Esophagus mucosa (tissue), 1 donor: Measurements from ENCODE around the gene HES6. TPM values are rescaled to one million over a fixed set of nuclear protein-coding genes. Genes with fewer than 3 reads are reported as not detected.

Experiments
- ATAC-seq: fragments of 200-7000 bp; cut with Tn5 transposase; one replicate; pipeline ENCODE4 v1.9.1; 2020
- total RNA-seq: library from RNA; stranded (reverse); gene quantifications from one replicate; pipeline ENCODE4 v1.2.4, GENCODE V29; 2023
- donor health status: DM: yes; HTN: yes; CAD: no.

The HES6 gene
- total RNA-seq, 1 donor from 2014 or later: 2.2 TPM

DNA sequence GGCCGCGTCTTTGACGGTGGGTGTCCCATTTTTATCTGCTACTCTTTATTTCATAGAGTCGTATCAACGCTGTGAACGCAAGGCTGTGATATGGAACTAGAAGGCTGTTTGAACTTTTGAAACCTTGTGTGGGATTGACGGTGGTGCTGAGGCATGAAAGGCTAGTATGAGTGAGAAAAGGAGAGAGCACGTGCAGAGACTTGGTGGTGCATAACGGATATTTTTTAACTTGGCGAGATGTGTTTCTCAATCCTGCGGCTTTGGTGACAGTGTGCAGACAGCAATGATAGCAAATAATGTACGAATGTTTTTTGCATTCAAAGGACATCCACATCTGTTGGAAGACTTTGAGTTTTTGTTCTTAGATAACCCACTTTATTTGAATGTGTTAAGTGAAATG lies 6.2 kb downstream of the HES6 start:
- no peak for ATAC-seq

DNA sequence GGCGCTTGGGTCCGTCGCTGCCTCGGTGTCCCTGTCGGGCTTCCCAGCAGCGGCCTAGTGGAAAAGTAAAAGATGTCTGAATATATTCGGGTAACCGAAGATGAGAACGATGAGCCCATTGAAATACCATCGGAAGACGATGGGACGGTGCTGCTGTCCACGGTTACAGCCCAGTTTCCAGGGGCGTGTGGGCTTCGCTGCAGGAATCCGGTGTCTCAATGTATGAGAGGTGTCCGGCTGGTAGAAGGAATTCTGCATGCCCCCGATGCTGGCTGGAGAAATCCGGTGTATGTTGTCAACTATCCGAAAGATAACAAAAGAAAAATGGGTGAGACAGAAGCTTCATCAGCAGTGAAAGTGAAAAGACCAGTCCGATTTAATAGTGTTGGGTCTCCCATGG lies 8.0 kb downstream of the HES6 start:
- ATAC-seq: no peak

DNA sequence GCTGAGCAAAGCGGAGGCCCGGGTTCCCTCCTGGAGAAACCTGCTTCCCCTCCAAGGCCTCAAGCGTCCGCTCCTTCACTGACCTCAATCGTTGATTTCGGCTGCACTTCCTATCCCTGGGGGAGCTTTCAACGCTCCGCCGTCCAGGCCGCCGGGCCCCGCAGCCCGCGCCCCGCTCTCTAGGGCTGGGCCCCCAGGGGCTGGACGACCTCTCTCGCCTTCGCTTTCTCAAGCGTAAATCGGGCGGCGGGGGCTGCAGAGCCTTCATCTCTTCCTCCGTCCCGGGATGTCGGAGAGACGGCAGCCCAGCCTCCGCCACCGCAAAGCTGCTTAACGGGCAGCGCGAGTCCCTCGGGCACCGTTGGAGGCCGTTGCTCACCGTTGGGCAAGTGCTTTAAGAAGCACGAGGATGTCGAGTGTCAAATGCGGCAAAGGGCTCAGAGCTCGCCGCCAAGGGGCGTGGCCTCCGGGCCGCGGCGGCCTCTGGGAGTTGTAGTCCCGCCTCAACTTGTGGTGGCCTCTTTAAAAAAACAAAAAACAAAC lies 8.5 kb downstream of the HES6 start:
- ATAC-seq: peak; percentile 62

DNA sequence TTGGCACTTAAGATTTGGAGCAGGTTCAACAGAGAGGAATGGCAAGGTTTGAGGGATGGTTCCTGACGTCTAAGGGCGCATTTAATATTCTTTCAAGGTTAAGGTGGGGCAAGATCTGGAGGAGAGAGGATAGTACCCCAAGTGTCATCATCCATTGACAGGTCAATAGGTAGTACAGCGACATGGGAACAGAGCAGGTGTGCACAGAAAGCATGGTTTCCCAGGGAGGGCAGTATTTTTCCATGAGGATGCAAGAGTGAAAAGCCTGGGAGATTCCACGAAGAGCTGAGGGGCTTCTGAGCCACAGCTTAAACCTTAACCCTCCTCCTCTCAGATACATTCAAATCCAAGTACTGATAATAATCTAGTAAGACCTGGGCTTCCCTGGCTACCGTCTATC lies 9.1 kb downstream of the HES6 start:
- ATAC-seq: no peak

DNA sequence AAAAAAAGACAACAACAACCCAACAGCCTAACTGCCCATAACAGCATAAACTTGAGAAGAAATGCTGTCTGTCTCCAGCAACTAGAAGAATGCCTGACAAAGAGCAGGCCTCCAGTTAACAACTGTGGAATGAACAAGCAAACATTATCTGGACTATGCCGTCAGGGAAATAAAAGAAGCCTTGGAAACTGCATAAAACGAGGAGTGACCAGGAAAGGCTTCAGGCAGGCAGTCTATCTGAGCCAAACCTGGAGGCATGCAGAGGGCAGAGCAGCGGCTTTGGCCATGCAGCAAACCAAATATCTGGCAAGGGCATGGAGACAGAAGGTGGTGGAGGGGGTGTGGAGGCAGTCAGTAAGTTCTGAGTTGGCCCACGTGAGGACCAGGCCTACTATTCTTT lies 11.1 kb downstream of the HES6 start:
- no peak for ATAC-seq

GRCh38 chr2:238227587-238228032 lies 12.2 kb downstream of the HES6 start:
- ATAC-seq: no peak

DNA sequence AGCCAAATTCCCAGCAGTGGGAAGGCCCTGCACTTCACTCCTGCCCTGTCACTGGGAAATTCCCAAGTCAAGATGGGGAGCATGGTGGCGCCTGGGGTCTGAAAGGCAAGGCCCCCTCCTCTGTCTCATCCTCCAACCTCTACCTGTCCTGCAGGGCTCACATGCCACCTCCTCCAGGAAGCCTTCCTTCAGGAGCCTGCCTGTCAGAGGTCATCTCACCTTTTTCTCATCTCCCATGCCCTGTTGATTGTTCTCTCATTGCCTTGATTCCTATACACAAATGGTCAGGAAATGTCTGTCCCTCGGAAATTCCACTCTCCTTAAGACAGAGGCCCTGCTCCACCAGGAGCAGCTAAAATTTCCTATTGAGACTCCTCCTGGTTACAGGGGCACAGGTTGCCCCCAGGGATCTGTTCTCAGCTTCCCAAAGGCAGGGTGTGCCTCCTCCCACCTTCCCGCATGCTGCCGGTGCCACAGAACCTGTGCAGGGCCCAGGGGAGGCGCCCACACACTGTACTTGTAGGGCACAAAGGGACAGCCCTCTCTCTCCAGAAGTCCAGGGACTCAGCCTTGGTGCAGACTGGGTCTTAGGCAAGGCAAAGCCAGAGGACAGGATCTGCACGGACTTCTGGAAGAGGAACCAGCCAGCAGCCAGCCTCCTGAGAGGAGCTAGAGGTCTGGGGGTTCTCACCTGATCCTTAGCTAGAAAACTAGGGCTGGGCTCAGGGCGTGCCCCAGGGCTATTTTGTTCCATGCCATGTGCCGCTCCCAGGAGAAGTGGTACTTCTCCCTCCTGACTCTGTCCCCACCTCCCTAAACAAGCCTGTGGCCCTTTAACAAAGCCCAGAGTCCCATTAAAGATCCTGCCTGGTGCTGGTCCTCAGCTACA lies 12.9 kb downstream of the HES6 start:
- ATAC-seq: no peak

GRCh38 chr2:238225911-238226697 lies 13.7 kb downstream of the HES6 start:
- ATAC-seq: no peak

DNA sequence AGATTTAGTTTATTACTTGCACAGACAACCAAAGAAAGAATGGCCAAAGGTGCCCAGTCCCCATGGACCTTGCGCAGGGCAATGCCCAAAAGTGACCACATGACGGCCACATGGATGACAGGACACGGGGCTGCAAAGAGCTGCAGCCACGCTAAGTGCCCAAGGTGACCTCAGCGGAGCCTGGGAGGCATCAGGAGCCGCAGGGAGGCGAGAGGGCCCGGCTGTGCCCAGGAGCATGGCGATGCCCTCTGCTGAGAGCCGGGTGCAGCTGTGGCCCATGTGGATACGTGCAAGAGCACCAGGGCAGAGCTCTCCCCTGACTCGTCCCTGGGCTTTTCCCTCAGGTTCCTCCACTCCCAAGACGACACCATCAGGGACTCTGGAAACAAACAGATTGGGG lies 14.7 kb downstream of the HES6 start:
- ATAC-seq: no peak

DNA sequence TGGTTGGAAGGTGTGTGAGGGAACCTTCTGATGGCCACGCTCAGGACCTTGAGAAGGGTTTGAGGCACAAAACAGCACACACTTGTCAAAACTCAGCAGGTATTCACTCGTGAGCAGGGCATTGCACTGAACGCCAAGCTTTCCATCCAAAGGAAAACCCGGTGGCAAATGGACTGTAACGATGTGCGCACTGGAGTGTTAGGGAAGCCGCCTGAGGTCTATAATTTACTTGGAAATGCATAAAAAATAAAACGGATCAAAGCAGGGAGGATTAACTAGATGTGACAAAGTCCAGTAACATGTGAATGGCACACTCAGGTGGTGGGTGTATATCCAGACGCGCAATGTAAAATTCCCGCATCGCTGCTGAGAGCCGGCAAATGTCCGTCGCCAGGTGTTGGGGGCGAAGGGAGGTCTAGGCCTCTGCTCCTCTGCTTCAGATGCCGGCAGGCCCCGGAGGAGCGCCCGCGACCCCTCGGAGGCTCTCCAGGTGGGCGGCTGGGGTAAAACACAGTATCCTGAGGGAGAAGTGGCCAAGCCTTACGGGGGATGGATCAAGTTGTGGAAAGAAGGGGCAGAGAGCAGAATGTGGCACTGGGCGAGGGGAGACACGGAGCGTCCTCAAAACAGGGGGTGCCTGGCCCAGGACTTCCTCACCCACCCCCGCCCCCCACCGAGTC lies 15.3 kb downstream of the HES6 start:
- no peak for ATAC-seq

GRCh38 chr2:238220892-238221521 lies 18.8 kb downstream of the HES6 start:
- ATAC-seq: no peak

GRCh38 chr2:238220274-238220891 lies 19.5 kb downstream of the HES6 start:
- no peak for ATAC-seq

- no peak for ATAC-seq
These were observed 23.1 kb downstream of the HES6 start for GRCh38 chr2:238216651-238217184.

DNA sequence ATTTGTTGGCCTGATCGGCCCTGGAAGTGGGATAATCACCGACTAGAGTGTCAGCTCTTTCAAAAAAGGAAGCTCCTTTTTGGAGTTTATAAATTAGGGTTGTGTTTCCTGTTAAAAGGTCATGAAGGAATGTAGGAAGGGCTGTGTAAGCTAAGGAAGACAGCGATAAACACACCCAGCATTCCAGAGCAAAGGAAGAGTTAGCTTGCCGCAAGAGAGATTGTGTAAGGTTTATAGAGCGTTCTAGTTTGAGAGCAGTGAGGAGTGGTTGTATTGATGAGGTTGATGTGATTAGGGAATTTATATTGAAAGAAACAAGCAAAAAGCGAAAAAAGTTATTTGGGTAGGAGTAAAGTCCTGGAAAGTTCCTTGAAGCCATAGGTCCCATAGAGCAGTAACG lies 32.8 kb downstream of the HES6 start:
- no peak for ATAC-seq

DNA sequence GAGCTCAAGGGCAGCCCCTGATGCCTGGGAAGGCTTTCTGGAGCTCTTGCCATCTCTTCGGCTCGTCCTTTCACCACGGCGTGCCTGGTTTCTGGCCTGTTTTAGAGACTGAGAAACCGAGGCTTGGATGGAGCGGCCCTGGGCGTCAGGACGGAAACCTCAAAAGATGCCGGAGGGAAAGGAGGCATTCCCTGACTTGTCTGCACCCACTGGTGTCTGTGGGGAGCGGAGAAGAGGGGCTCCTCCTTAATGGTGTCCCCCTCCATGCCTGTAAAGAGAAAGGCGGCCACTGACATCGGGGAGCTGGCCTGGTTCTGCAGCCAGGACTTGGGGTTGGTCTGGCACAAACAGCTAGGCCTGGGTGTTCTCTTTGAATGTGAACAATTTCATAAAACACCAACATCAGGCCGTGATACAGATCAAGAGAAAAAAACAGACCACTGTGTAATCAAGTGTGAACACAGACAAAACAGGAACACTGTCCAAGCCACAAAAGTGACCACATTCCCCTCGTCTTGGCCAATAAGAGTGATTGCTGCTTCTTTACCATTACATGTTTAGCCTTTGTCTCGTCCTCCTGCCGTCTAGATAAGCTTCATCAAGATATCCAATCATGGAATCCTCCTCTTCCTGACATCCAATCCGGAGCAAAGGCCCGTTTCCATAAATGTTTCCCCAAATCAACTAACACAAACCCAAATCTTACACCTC lies 35.7 kb downstream of the HES6 start:
- ATAC-seq: no peak

DNA sequence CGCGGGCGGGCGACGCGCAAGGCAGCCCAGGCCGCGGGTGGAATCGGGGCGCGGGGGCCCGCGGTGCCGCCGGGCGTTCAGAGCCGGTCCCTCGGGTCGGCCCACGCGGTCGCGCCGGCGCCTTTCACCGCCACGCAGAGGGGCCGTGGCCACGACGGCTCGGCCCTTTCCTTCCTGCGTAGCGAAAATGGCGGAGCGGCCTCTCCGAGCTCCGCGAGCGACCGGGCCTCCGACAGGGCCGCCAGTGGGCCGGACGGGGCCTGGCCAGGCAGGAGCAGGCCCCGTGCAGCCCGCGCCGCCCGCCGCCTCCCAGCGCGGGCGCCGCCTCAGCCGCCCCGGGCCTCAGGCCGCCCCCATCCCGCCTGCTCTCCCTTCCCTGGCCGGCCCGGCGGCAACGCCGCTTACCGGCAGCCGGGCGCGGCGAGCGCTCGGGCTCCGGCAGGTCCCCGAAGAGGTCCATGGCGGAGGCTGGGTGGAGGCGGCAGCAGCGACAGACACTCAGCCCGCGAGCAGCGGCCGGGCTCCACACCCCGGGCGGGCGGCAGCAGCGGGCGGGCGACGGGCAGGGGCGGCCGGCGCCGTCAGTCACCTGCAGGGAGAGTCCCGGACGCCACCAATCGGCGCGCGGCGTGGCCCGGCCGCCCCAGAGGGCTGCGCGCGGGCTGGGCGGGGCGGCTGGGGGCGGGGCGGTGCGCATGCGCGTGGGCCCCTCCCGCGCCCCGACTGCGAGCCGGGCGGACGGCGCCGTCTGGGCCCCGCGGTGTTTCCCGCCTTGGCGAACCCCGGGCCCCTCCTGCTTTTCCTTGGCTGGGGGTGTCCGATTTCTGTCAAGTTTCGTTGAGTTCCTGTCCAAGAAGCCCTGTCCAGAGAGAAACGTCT lies 36.5 kb downstream of the HES6 start, which contains the start of gene ILKAP:
ILKAP (minus strand) TSS at position 602 of the 879 bp plus-strand sequence; CDS start at position 460, 142 bp downstream.
- ATAC-seq: peak; percentile 99

GRCh38 chr2:238202326-238203093 lies 37.3 kb downstream of the HES6 start:
- no peak for ATAC-seq

GRCh38 chr2:238190445-238190844 lies 49.4 kb downstream of the HES6 start:
- ATAC-seq: no peak
